Measurements from ENCODE around the gene COL5A1.
A peak's percentile ranks its signal among the peaks of the same experiment; 100 is the strongest.

The COL5A1 gene

DNA sequence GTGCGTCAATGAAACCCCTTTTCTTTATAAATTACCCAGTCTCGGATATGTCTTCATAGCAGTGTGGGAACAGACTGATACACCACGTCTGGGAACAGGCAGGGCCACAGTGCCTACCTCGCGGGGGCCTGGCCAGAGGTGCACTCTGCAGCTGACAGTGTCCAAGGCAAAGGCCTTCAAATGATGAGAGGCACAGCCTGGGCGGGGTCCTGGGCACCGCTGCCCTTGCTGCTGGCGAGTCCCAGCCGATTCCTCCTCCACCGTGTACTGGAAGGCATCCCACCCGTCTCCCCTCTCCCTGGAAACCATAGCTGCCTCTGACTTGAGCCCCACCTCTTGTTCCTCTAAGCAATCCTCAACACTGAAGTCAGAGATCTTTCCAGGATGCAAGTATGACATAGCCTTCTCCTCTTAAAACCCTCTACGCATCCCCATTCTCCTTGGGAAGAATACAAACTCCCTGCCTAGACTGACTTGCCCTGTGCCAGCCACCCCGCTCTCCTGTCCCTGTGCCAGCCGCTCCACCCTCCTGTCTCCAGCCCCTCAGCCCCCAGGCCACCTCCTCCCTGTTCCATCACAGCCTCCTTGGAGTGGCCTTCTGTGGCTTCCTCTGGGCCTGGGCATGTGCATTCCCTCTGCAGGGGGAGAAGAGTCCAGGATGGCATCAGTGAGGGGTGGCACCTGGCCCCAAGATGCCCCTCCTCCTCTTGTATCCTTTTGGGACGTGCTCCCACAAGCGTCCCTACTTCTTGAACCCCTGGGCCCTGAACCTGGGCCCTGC, 8.1 kb upstream of the COL5A1 start:
- Mint-ChIP-seq H3K4me3 (no peak overlapping the region), H3K4me1 (peaks cover 29% of the 10 kb centered on the region), H3K9me3 (no peaks in the 10 kb centered on the region), H3K27me3 (ENCODE audit: low read depth) (peaks cover 8% of the 10 kb centered on the region), H3K36me3 (ENCODE audit: low read depth) (no peaks in the 10 kb centered on the region), H3K27ac (peak overlapping the region in 1 of 3 experiments; percentile 12)
- TF ChIP-seq, protein P1, sequence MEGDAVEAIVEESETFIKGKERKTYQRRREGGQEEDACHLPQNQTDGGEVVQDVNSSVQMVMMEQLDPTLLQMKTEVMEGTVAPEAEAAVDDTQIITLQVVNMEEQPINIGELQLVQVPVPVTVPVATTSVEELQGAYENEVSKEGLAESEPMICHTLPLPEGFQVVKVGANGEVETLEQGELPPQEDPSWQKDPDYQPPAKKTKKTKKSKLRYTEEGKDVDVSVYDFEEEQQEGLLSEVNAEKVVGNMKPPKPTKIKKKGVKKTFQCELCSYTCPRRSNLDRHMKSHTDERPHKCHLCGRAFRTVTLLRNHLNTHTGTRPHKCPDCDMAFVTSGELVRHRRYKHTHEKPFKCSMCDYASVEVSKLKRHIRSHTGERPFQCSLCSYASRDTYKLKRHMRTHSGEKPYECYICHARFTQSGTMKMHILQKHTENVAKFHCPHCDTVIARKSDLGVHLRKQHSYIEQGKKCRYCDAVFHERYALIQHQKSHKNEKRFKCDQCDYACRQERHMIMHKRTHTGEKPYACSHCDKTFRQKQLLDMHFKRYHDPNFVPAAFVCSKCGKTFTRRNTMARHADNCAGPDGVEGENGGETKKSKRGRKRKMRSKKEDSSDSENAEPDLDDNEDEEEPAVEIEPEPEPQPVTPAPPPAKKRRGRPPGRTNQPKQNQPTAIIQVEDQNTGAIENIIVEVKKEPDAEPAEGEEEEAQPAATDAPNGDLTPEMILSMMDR (IDR thresholded peaks at IDR 0.05; ENCODE audit: unreplicated experiment in 3 of 3), result no peak

DNA sequence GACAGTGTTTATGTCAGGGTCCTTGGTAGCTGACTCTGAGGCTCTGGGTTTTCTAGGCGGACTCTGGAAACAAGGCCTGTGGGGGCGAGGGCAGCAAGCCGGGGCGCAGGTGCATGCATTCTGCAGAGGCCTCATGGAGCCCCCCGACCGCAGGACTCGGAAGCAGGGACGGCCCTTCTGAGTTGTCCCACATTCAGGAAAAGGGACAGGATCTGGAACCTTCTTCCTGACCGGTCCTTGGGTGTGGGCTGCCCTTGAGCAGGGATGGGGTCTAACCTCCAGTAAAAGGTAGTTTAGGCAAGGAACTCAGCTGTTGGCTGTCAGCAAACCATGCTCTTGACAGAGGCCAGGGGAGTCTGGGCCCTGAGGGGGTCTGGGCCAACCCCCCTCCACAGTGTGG, 7.4 kb upstream of the COL5A1 start:
- peaks cover 7% of the 10 kb centered on the region for H3K27me3 Mint-ChIP-seq (ENCODE audit: low read depth)
- H3K27ac Mint-ChIP-seq, result no peak overlapping the region
- peaks cover 23% of the 10 kb centered on the region for H3K4me1 Mint-ChIP-seq
- no peaks in the 10 kb centered on the region for H3K9me3 Mint-ChIP-seq
- H3K36me3 Mint-ChIP-seq (ENCODE audit: low read depth), result no peaks in the 10 kb centered on the region
- no peak overlapping the region for H3K4me3 Mint-ChIP-seq
- TF ChIP-seq, protein P1 (IDR thresholded peaks at IDR 0.05; ENCODE audit: unreplicated experiment in 3 of 3), result no peak

DNA sequence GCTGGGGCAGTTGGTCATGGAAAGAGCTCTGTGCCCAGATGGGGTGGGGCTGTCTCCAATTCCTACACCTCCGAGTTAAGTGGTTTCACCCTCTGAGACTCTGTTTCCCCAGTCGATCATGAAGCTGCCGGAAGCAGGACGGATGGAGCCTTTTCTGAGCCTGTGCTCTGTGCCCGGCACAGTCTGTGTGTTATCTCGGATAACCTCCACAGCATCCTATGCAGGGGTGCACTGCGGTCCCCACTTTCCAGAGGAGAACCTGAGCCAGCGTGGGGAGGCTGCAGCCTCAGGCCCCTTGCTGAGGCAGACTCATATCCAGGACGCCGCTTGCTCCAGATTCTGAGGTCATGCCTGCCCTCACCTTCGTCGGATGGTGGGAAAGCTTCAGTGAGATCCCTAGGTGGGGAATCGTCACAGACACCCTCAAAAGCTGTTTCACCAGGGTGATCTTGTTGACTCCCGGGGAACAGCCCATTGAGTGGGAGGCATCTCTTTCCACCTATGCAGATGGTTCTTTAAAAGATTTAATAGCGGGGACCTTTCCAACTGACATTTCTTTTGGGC, 6.9 kb upstream of the COL5A1 start:
- peaks cover 25% of the 10 kb centered on the region for H3K4me1 Mint-ChIP-seq
- H3K36me3 Mint-ChIP-seq (ENCODE audit: low read depth), result no peaks in the 10 kb centered on the region
- H3K27ac Mint-ChIP-seq, result peak overlapping the region in 1 of 3 experiments; percentile 62

DNA sequence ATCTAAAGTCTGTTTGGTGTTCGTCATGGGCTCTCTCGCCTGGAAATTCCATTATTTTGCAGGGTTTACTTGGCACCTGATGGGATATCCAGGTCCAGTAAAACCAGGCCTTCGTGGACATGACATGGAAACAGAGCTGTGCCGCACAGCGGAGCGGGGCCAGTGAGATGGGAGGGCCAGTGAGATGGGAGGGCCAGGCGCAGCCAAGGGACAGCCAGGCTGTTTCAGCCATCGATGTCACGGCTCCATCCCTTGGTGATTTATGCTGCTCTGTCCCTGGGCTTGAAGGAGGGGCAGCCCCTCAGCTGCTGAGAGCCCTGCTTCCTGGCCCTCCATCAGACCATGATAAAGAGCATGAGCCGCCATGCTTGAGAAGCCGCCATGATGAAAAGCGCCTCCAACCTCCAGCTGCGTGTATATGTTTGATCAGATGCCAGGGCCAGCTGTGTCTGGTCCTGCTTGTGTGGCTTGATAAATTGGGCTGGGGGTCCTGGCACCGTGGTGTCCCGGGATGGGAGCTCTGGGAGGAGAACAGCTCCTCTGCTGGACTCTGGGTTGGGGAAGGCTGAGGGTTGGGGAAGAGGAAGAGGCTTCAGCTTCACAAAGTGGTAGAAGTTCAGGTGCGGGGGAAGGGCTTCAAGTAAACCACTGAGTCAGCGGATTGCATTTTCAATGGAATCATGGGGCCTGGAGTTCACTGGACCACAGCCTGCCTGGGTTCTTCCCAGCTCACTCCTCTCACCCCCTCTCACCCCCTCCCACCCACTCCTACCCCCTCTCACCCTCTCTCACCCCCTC, 6.1 kb upstream of the COL5A1 start:
- Mint-ChIP-seq H3K36me3 (ENCODE audit: low read depth) (no peaks in the 10 kb centered on the region), H3K9me3 (no peaks in the 10 kb centered on the region), H3K4me1 (peaks cover 33% of the 10 kb centered on the region), H3K4me3 (peak overlapping the region in 1 of 3 experiments; percentile 42), H3K27me3 (ENCODE audit: low read depth) (peaks cover 7% of the 10 kb centered on the region), H3K27ac (peak overlapping the region in 2 of 3 experiments; percentile 37 to 62)
- TF ChIP-seq, protein P1 (IDR thresholded peaks at IDR 0.05; ENCODE audit: unreplicated experiment in 3 of 3), result no peak

More for the DNA sequence above, 6.9 kb upstream of the COL5A1 start:
- TF ChIP-seq, protein P1 (IDR thresholded peaks at IDR 0.05; ENCODE audit: unreplicated experiment in 3 of 3), result no peak
- no peak overlapping the region for H3K4me3 Mint-ChIP-seq
- peaks cover 7% of the 10 kb centered on the region for H3K27me3 Mint-ChIP-seq (ENCODE audit: low read depth)
- H3K9me3 Mint-ChIP-seq, result no peaks in the 10 kb centered on the region

DNA sequence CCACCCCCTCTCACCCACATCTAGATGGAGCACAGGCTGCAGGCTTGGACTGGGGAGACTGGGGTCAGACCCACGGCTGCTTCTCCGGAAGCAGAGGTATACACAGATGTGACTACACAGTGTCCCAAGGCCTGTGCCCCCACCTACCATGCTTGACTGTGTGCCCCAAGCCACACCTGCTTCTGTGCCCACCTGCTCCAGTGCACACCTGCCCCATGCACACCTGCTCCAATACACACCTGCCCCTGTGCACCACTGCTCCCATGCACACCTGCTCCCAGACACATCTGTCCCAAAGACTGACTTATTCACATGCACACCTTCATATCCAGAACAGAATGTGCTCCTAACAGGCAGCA, 5.5 kb upstream of the COL5A1 start:
- Mint-ChIP-seq H3K27me3 (ENCODE audit: low read depth) (peaks cover 7% of the 10 kb centered on the region), H3K9me3 (no peaks in the 10 kb centered on the region), H3K27ac (peak overlapping the region in 1 of 3 experiments; percentile 58), H3K4me3 (no peak overlapping the region), H3K36me3 (ENCODE audit: low read depth) (no peaks in the 10 kb centered on the region), H3K4me1 (peaks cover 35% of the 10 kb centered on the region)
- TF ChIP-seq, protein P1 (IDR thresholded peaks at IDR 0.05; ENCODE audit: unreplicated experiment in 3 of 3), result no peak

All from nephron (organoid).